Stimulated activated CD4-positive, alpha-beta T cell treated with anti-CD3 and anti-CD28 coated beads, Interleukin-15, amount 100 ng/mL, for 1 hour (primary cell): ENCODE results near the gene GPR42.

Experiments used
- DNase-seq, 2 donors: peaks; one replicate each; pipeline ENCODE4 v3.0.0-alpha.2; 2020; ENCODE audit warnings: low read depth in 1 of 2, low spot score in 1 of 2

GPR42 gene

GRCh38 chr19:35417713-35418534, 47.1 kb downstream of the GPR42 start:
- no peak for DNase-seq

DNA sequence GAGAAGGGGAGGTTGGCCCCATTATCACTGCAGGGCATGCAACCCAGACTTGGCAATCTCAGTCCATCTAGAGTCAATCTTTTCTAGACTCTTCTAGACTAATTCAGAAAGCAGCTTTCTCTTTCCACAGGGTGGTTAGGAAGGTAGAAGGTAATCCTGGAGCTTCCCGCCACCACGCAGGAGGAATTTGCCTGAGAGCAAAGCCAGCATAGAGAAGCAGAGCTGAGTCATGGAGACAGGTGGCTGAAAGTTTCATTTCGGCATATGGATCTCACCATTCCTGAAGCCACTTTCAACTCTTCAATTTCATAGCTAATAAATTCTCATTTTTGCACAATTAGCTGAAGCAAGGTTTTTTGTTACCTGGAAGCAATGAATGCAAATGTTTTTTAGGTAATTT, 48.2 kb downstream of the GPR42 start:
- no peak for DNase-seq

- no peak for DNase-seq
Observed at GRCh38 chr19:35419805-35420204, 48.9 kb downstream of the GPR42 start.

GRCh38 chr19:35421362-35421761, 50.5 kb downstream of the GPR42 start:
- no peak for DNase-seq
